RWPE1 (cell line): ENCODE data around the gene CORT.

Experiments used
- CTCF ChIA-PET: fragments of 350-600 bp; sonication (Branson Sonifier 250); formaldehyde crosslinking; extraction: SDS; loops from one replicate; lab custom pipeline; 2021; lab: Yijun Ruan, JAX
- POLR2A ChIA-PET: fragments of 400-600 bp; formaldehyde crosslinking; extraction: SDS; loops from one replicate; lab custom pipeline; 2020; ENCODE audit warnings: antibody characterized with exemption; ENCODE audit not compliant: low non-redundant PET; lab: Yijun Ruan, JAX
- DNase-seq: peaks from one replicate; pipeline ENCODE4 v3.0.0; 2012; ENCODE audit warnings: low spot score
- H3K27ac ChIP-seq: fragments of 450-650 bp; 2 replicates; pipeline ENCODE4 v1.5.1; 2017
- CTCF ChIP-seq: fragments of 450-650 bp; conservative IDR thresholded peaks from 2 replicates; pipeline ENCODE4 v1.5.1; 2017; ENCODE audit warnings: low read depth, mild to moderate bottlenecking

The CORT gene

GRCh38 chr1:10495475-10495817, 45.6 kb downstream of the CORT start:
- no peak for TF ChIP-seq CTCF
- POLR2A ChIA-PET: interaction anchor here (1.0 kb wide), 1 partner anchor 405 kb away, joined by 3 read pairs; no protein-coding TSS in a partner anchor
- H3K27ac ChIP-seq: peak overlapping the region; percentile 95
- no peak for DNase-seq
- CTCF ChIA-PET: interaction anchor here (0.6 to 4.0 kb wide), 19 partner anchors 8 to 473 kb away, joined by 3 to 44 read pairs (median 5); partner anchors contain the start of gene CENPS

GRCh38 chr1:10495952-10496351, 46.1 kb downstream of the CORT start:
- ChIA-PET CTCF (interaction anchor here (3.2 to 4.0 kb wide), 2 partner anchors 12 to 65 kb away, joined by 22 to 44 read pairs; partner anchors contain the start of gene CENPS), POLR2A (interaction anchor here (1.0 kb wide), 1 partner anchor 404 kb away, joined by 3 read pairs; no protein-coding TSS in a partner anchor)
- H3K27ac ChIP-seq: peak overlapping the region; percentile 95
- DNase-seq: peak; percentile 95
- no peak for TF ChIP-seq CTCF

GRCh38 chr1:10497109-10497508, 47.3 kb downstream of the CORT start:
- CTCF ChIA-PET: interaction anchor here (3.2 kb wide), 1 partner anchor 11 kb away, joined by 22 read pairs; no protein-coding TSS in a partner anchor
- TF ChIP-seq CTCF: no peak
- POLR2A ChIA-PET: no interaction called here
- H3K27ac ChIP-seq: peak overlapping the region; percentile 95
- DNase-seq: no peak

- POLR2A ChIA-PET: no interaction called here
- TF ChIP-seq CTCF: no peak
- DNase-seq: no peak
- CTCF ChIA-PET: interaction anchor here (0.7 to 0.8 kb wide), 2 partner anchors 9 to 324 kb away, joined by 4 read pairs; no protein-coding TSS in a partner anchor
- H3K27ac ChIP-seq: 0 out of 2 replicates have a peak overlapping the region, but pooled peaks have one; percentile 33
These were observed 48.4 kb downstream of the CORT start for GRCh38 chr1:10498231-10498630.
